Spleen (tissue), 11 donors: Measurements from ENCODE around the gene DLX3. TPM values are rescaled to one million over a fixed set of nuclear protein-coding genes. Genes with fewer than 3 reads are reported as not detected.

Source experiments
- DNase-seq: peaks from one replicate; pipeline ENCODE4 v3.0.0-alpha.2; 2020
- H3K27ac ChIP-seq, 8 donors: fragments of 200-600 bp; sonication (generic) in 7 of 8; 1 replicate in 4 of 8; 2 replicates in 4 of 8; pipeline versions ENCODE4 v1.5.0 to v1.8.0; 2016 to 2021; ENCODE audit warnings: inconsistent platforms in 4 of 8, mild to moderate bottlenecking in 4 of 8, moderate library complexity in 1 of 8
- H3K27me3 ChIP-seq, 7 donors: fragments of 200-600 bp; sonication (generic) in 6 of 7; replicated peaks in 1 of 7; 1 replicate in 4 of 7; 2 replicates in 3 of 7; pipeline versions ENCODE4 v1.5.0 to v1.8.0; 2016 to 2021; ENCODE audit warnings: inconsistent platforms in 3 of 7, mild to moderate bottlenecking in 1 of 7
- H3K36me3 ChIP-seq, 6 donors: fragments of 200-600 bp; sonication (generic) in 5 of 6; 1 replicate in 4 of 6; 2 replicates in 2 of 6; pipeline versions ENCODE4 v1.5.0 to v1.8.0; 2016 to 2021; ENCODE audit warnings: inconsistent platforms in 2 of 6
- H3K4me1 ChIP-seq, 6 donors: fragments of 200-600 bp; sonication (generic) in 5 of 6; 1 replicate in 3 of 6; 2 replicates in 3 of 6; pipeline versions ENCODE4 v1.5.0 to v1.8.0; 2016 to 2021; ENCODE audit warnings: inconsistent platforms in 3 of 6
- H3K4me3 ChIP-seq, 8 donors: fragments of 200-600 bp; sonication (generic) in 7 of 8; 1 replicate in 4 of 8; 2 replicates in 4 of 8; pipeline versions ENCODE4 v1.5.0 to v1.8.0; 2016 to 2021; ENCODE audit warnings: inconsistent platforms in 4 of 8, mild to moderate bottlenecking in 4 of 8, moderate library complexity in 2 of 8
- H3K9me3 ChIP-seq, 8 donors: fragments of 200-600 bp; sonication (generic) in 7 of 8; 1 replicate in 4 of 8; 2 replicates in 4 of 8; pipeline versions ENCODE4 v1.5.0 to v1.8.0; 2016 to 2021; ENCODE audit warnings: inconsistent platforms in 4 of 8
- CTCF ChIP-seq, 11 experiments: fragments of 200-600 bp in 7 of 11; fragments of 450-650 bp in 4 of 11; sonication (generic) in 4 of 11; IDR thresholded peaks in 8 of 11; conservative IDR thresholded peaks in 3 of 11; 1 replicate in 7 of 11; 2 replicates in 4 of 11; pipeline versions ENCODE4 v1.4.0 to v1.8.0; 2016 to 2021; ENCODE audit warnings: antibody characterized with exemption in 11 of 11, inconsistent platforms in 4 of 11, mild to moderate bottlenecking in 1 of 11
- POLR2A ChIP-seq, 3 donors: fragments of 450-650 bp; IDR thresholded peaks; one replicate each; pipeline ENCODE4 v1.5.1; 2017; ENCODE audit warnings: antibody characterized with exemption in 3 of 3, mild to moderate bottlenecking in 1 of 3
- POLR2AphosphoS5 ChIP-seq, 3 donors: sonication (generic); formaldehyde crosslinking; IDR thresholded peaks; one replicate each; pipeline ENCODE4 v1.5.1; 2017; ENCODE audit warnings: antibody characterized with exemption in 3 of 3
- WGBS, 5 donors: extraction: QIAGEN DNeasy Blood & Tissue Kit in 3 of 5; methylation state at CpG; one replicate each; pipeline versions ENCODE4 v1.1.5 to v1.1.7; 2013 to 2018; 5-methylcytosine and 5-hydroxymethylcytosine counted together
- intact Hi-C: fragments of 100-400 bp; cut with DNase I; formaldehyde crosslinking; loops from one replicate; pipeline ENCODE4 v1.15.0; 2023; ENCODE audit warnings: low total_unique reads
- polyA plus RNA-seq, 3 donors: library from polyadenylated mRNA; stranded (reverse); fragments of 200-250 nt; gene quantifications; one replicate each; pipeline ENCODE4 v1.2.1, GENCODE V29; 2013
- total RNA-seq, 7 donors: library from RNA; depleted of rRNA in 3 of 7; stranded (reverse); fragments of >200 nt in 3 of 7; fragmentation: NEBNext Ultra II Directional in 4 of 7; extraction: Animal tissue kit (Norgen Biotek cat#: 25700) in 4 of 7; gene quantifications; one replicate each; pipeline versions ENCODE4 v1.1.0 to v1.2.1, GENCODE V29; 2016 to 2021
- donor health status: healthy with polysubstance abuse.
- donor health status: DM: no; HTN: no; CAD: no; lungs with moderate emphysema.
- donor health status: DM: no; HTN: no; CAD: no.
- donor health status: Bipolar disorder and iron deficiency.
- donor health status: healthy.
- donor health status: DM: no; HTN: no; CAD: no.
- donor health status: DM: yes; HTN: yes; CAD: no.

Gene DLX3
- total and polyA plus RNA-seq, 10 donors = 0.02 TPM; not detected in 9

GRCh38 chr17:49986396-49987289 lies 8.4 kb downstream of the DLX3 start:
- no peak for DNase-seq
- no peaks in the 10 kb centered on the region for H3K9me3 ChIP-seq
- peaks cover 0 to 7% (median 0%) of the 10 kb centered on the region in 6 donors for H3K4me1 ChIP-seq
- intact Hi-C loops = no loop called here
- no peak for TF ChIP-seq CTCF (IDR thresholded peaks at IDR 0.05 in 8 of 11, conservative IDR thresholded peaks at IDR 0.05 in 3 of 11)
- WGBS, 5 donors = 52 to 64% (median 61%) methylated on average over 6 of the region's 6 CpGs
- no peaks in the 10 kb centered on the region for H3K36me3 ChIP-seq
- H3K27me3 ChIP-seq = peaks cover 0 to 97% (median 42%) of the 10 kb centered on the region in 7 donors
- H3K27ac ChIP-seq = no peak overlapping the region
- H3K4me3 ChIP-seq = no peak overlapping the region

- Histone ChIP-seq H3K4me3 (no peak overlapping the region), H3K9me3 (no peaks in the 10 kb centered on the region), H3K27ac (no peak overlapping the region), H3K27me3 (peaks cover 0 to 96% (median 32%) of the 10 kb centered on the region in 7 donors), H3K4me1 (peaks cover 0 to 7% (median 0%) of the 10 kb centered on the region in 6 donors), H3K36me3 (no peaks in the 10 kb centered on the region)
- 55 to 61% (median 57%) methylated on average over 3 of the region's 3 CpGs for WGBS, 5 donors
- TF ChIP-seq POLR2A (IDR thresholded peaks at IDR 0.05) (no peak), CTCF (IDR thresholded peaks at IDR 0.05 in 8 of 11, conservative IDR thresholded peaks at IDR 0.05 in 3 of 11) (no peak), POLR2AphosphoS5 (IDR thresholded peaks at IDR 0.05) (no peak)
- peak; percentile 50 for DNase-seq
- intact Hi-C loops = no loop called here
Measured at GRCh38 chr17:49985310-49985990, 9.6 kb downstream of the DLX3 start.

- TF ChIP-seq POLR2AphosphoS5 (IDR thresholded peaks at IDR 0.05) = no peak
- no peak for TF ChIP-seq POLR2A (IDR thresholded peaks at IDR 0.05)
- no peak for TF ChIP-seq CTCF (IDR thresholded peaks at IDR 0.05 in 8 of 11, conservative IDR thresholded peaks at IDR 0.05 in 3 of 11)
Measured at GRCh38 chr17:49984776-49985175, 10.2 kb downstream of the DLX3 start.

GRCh38 chr17:49984283-49984682 lies 10.7 kb downstream of the DLX3 start:
- Histone ChIP-seq H3K27me3 (peaks cover 0 to 96% (median 25%) of the 10 kb centered on the region in 7 donors), H3K4me1 (peaks cover 0 to 7% (median 0%) of the 10 kb centered on the region in 6 donors), H3K9me3 (no peaks in the 10 kb centered on the region), H3K36me3 (no peaks in the 10 kb centered on the region), H3K27ac (no peak overlapping the region), H3K4me3 (no peak overlapping the region)
- 47 to 81% (median 68%) methylated on average over 2 to 3 of the region's 3 CpGs for WGBS, 5 donors
- intact Hi-C loops = no loop called here
- DNase-seq = no peak
- TF ChIP-seq POLR2AphosphoS5 (IDR thresholded peaks at IDR 0.05) (no peak), POLR2A (IDR thresholded peaks at IDR 0.05) (no peak), CTCF (IDR thresholded peaks at IDR 0.05 in 8 of 11, conservative IDR thresholded peaks at IDR 0.05 in 3 of 11) (no peak)

More at GRCh38 chr17:49984776-49985175, 10.2 kb downstream of the DLX3 start:
- peaks cover 0 to 96% (median 27%) of the 10 kb centered on the region in 7 donors for H3K27me3 ChIP-seq
- no peak overlapping the region for H3K27ac ChIP-seq
- intact Hi-C loops = no loop called here
- no peak overlapping the region for H3K4me3 ChIP-seq
- peak; percentile 13 for DNase-seq
- 35 to 71% (median 58%) methylated on average over 2 of the region's 2 CpGs for WGBS, 5 donors
- H3K36me3 ChIP-seq = no peaks in the 10 kb centered on the region
- H3K4me1 ChIP-seq = peaks cover 0 to 7% (median 0%) of the 10 kb centered on the region in 6 donors
- no peaks in the 10 kb centered on the region for H3K9me3 ChIP-seq
